A673 (cell line): ENCODE data around the gene OMP. TPM values are rescaled to one million over a fixed set of nuclear protein-coding genes. Genes with fewer than 3 reads are reported as not detected.
A peak's percentile ranks its signal among the peaks of the same experiment; 100 is the strongest.

Experiments used
- BruUV-seq: library from RNA; stranded (reverse); fragments of 400-500 nt; replicated peaks from 2 replicates; lab custom pipeline; 2021; lab: Mats Ljungman, UMichigan
- CTCF ChIA-PET: fragments of 300-600 bp; sonication (Branson Sonifier 250); formaldehyde crosslinking; loops from one replicate; lab custom pipeline; 2022; ENCODE audit warnings: antibody characterized with exemption; lab: Charles Lee
- POLR2A ChIA-PET: fragments of 300-600 bp; sonication (Branson Sonifier 250); formaldehyde crosslinking; loops from one replicate; lab custom pipeline; 2022; ENCODE audit warnings: antibody characterized with exemption; ENCODE audit not compliant: low non-redundant PET; lab: Charles Lee
- DNase-seq: peaks from one replicate; pipeline ENCODE4 v3.0.0-alpha.2; 2015; ENCODE audit warnings: low spot score
- H3K27ac ChIP-seq: fragments of 200-600 bp; sonication (generic); 2 replicates; pipeline ENCODE4 v1.5.1; 2016; ENCODE audit warnings: mixed run types, low read depth, mild to moderate bottlenecking, mixed read lengths, antibody characterized with exemption, low read length; ENCODE audit not compliant: poor library complexity, severe bottlenecking
- H3K27me3 ChIP-seq: fragments of 200-600 bp; sonication (generic); replicated peaks from 2 replicates; pipeline ENCODE4 v1.6.1; 2017; ENCODE audit warnings: mixed run types, low read depth, mild to moderate bottlenecking, mixed read lengths, antibody characterized with exemption, low read length; ENCODE audit not compliant: insufficient read depth, poor library complexity
- H3K36me3 ChIP-seq: fragments of 200-600 bp; sonication (generic); 2 replicates; pipeline ENCODE4 v1.6.1; 2016; ENCODE audit warnings: mixed run types, mild to moderate bottlenecking, mixed read lengths, antibody characterized with exemption, low read length; ENCODE audit not compliant: insufficient read depth, poor library complexity, severe bottlenecking
- H3K4me1 ChIP-seq: fragments of 200-600 bp; sonication (generic); 2 replicates; pipeline ENCODE4 v1.6.1; 2017; ENCODE audit warnings: mixed run types, mild to moderate bottlenecking, mixed read lengths, antibody characterized with exemption, low read length; ENCODE audit not compliant: insufficient read depth, poor library complexity, severe bottlenecking
- H3K4me3 ChIP-seq: fragments of 200-600 bp; sonication (generic); 2 replicates; pipeline ENCODE4 v1.5.1; 2016; ENCODE audit warnings: low read depth, mixed run types, mild to moderate bottlenecking, mixed read lengths, low read length; ENCODE audit not compliant: poor library complexity, severe bottlenecking
- H3K9me3 ChIP-seq: fragments of 200-600 bp; sonication (generic); 2 replicates; pipeline ENCODE4 v1.6.1; 2016; ENCODE audit warnings: mixed run types, low read depth, mild to moderate bottlenecking, mixed read lengths, antibody characterized with exemption, low read length; ENCODE audit not compliant: poor library complexity, severe bottlenecking
- EZH2 ChIP-seq: fragments of 200-600 bp; sonication (generic); IDR thresholded peaks from 2 replicates; pipeline ENCODE4 v1.6.1; 2017; ENCODE audit warnings: borderline replicate concordance, low read depth, mild to moderate bottlenecking, mixed read lengths, antibody characterized with exemption, low read length; ENCODE audit not compliant: poor library complexity, severe bottlenecking
- intact Hi-C: fragments of 100-400 bp; cut with micrococcal nuclease; formaldehyde crosslinking; loops from one replicate; pipeline ENCODE4 v1.10.0; 2022; ENCODE audit not compliant: unreplicated experiment
- total RNA-seq: library from RNA; stranded (reverse); gene quantifications from 2 replicates; pipeline ENCODE4 v1.2.3, GENCODE V29; 2021
- TF ChIP-seq, protein P1 (sequence below): fragments of 300-800, 200-600 bp; sonication (generic); conservative IDR thresholded peaks from 2 replicates; pipeline ENCODE4 v1.5.1; 2017; ENCODE audit warnings: low read depth, mild to moderate bottlenecking, antibody characterized with exemption, low read length, moderate library complexity, mixed read lengths

OMP gene
- total RNA-seq, 1 experiment from 2014 or later: not detected

- CTCF ChIA-PET: no interaction called here
- Histone ChIP-seq H3K4me3 (no peak overlapping the region), H3K27me3 (no peaks in the 10 kb centered on the region), H3K9me3 (no peaks in the 10 kb centered on the region), H3K27ac (no peak overlapping the region), H3K4me1 (peaks cover 5% of the 10 kb centered on the region), H3K36me3 (no peaks in the 10 kb centered on the region)
- DNase-seq: no peak
- POLR2A ChIA-PET: no interaction called here
- intact Hi-C loops: no loop called here
- BruUV-seq: no TSS peak
- TF ChIP-seq EZH2: no peak
- TF ChIP-seq, protein P1, sequence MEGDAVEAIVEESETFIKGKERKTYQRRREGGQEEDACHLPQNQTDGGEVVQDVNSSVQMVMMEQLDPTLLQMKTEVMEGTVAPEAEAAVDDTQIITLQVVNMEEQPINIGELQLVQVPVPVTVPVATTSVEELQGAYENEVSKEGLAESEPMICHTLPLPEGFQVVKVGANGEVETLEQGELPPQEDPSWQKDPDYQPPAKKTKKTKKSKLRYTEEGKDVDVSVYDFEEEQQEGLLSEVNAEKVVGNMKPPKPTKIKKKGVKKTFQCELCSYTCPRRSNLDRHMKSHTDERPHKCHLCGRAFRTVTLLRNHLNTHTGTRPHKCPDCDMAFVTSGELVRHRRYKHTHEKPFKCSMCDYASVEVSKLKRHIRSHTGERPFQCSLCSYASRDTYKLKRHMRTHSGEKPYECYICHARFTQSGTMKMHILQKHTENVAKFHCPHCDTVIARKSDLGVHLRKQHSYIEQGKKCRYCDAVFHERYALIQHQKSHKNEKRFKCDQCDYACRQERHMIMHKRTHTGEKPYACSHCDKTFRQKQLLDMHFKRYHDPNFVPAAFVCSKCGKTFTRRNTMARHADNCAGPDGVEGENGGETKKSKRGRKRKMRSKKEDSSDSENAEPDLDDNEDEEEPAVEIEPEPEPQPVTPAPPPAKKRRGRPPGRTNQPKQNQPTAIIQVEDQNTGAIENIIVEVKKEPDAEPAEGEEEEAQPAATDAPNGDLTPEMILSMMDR: no peak
These were observed 44.3 kb downstream of the OMP start for GRCh38 chr11:77147036-77147315.

DNA sequence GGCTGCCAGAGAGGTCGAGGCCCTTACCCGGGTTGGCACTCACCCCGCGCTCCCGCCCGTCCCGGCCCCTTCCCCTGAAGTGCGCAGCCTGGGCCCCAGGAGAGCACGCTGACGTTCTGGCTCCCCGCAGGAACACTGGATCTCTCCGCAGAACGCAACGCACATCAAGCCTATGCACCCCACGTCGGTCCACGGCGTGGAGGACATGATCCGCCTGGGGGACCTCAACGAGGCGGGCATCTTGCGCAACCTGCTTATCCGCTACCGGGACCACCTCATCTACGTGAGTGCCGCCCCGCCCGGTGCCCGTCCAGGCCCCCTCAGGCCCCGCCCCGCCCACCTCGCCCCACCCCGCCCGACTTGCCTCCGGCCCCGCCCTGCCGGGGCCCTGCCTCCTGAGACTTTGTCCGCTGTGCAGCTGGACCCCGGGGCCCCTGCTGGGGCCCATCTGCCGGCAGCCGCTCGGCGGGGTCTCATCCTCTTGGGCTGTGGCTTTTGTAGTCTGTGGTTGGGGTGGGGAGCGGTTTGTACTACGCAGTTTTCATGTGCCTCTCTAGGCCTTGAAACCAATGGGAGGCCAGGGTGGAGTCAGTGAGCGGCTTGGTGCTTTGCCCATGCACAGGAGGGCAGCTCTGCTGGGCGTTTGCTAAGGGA lies 45.2 kb downstream of the OMP start:
- no TSS peak for BruUV-seq

DNA sequence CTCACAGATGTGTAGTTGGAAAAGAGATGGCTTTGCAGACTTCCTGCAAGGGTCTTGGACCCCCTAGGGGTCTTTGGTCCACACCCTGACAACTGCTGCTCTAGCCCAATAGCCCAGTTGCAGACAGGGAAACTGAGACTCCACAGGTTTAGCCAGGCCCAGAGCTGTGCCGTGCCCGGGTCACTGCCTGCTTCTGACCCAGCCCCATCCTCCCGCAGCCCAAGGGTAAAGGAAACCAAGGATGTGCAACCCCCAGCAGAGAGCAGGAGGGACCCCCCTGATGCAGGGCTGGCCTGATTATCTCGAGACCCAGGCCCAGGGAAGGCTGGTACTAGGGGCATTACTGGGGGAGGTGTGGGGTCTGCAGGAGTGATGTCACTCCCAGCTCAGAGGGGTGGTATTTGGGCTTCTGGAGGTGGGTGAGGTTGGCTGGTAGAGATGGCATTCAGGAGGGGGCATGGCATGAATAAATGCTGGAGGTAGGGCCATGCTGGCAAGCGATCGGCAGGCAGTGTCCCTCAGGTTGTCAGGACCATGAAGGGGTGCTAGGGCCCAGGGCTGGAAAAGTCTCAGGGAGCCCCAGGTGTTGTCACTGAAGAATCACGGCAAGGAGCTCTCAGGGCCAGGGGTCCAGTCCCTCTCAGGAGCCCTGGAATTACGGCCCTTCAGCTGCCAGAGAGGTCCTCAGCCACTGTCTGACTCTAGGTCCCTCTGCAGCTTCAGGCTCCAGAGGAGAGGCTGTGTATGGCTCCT lies 46.5 kb downstream of the OMP start:
- no peak overlapping the region for H3K4me3 ChIP-seq
- H3K4me1 ChIP-seq: peaks cover 5% of the 10 kb centered on the region
- no peaks in the 10 kb centered on the region for H3K27me3 ChIP-seq
- no peak for DNase-seq
- ChIA-PET POLR2A (no interaction called here), CTCF (no interaction called here)
- BruUV-seq: no TSS peak
- TF ChIP-seq, protein P1: no peak
- no peaks in the 10 kb centered on the region for H3K9me3 ChIP-seq
- no peak overlapping the region for H3K27ac ChIP-seq
- no peaks in the 10 kb centered on the region for H3K36me3 ChIP-seq
- intact Hi-C loops: no loop called here

More for the DNA sequence above, 45.2 kb downstream of the OMP start:
- TF ChIP-seq, protein P1: no peak
- TF ChIP-seq EZH2: no peak
- Histone ChIP-seq H3K27ac (no peak overlapping the region), H3K36me3 (no peaks in the 10 kb centered on the region), H3K27me3 (no peaks in the 10 kb centered on the region), H3K9me3 (no peaks in the 10 kb centered on the region), H3K4me1 (peaks cover 5% of the 10 kb centered on the region), H3K4me3 (peak overlapping the region; percentile 26)
- ChIA-PET POLR2A (no interaction called here), CTCF (no interaction called here)
- peak; percentile 77 for DNase-seq
- intact Hi-C loops: no loop called here
